SK-N-SH (cell line): Measurements from ENCODE around the gene PSMD2. TPM values are rescaled to one million over a fixed set of nuclear protein-coding genes. Genes with fewer than 3 reads are reported as not detected.

ENCODE experiments used
- CTCF ChIA-PET: fragments of 300-600, 350-600 bp; formaldehyde crosslinking; extraction: SDS; loops from one replicate; lab custom pipeline; 2021; lab: Yijun Ruan, JAX
- POLR2A ChIA-PET: fragments of 350-600 bp; sonication (Branson Sonifier 250); formaldehyde crosslinking; extraction: SDS; loops from one replicate; lab custom pipeline; 2020; ENCODE audit warnings: antibody characterized with exemption, inconsistent platforms; lab: Yijun Ruan, JAX
- DNase-seq: peaks from one replicate; pipeline ENCODE4 v3.0.0; 2012
- H2AFZ ChIP-seq: fragments of 200-600 bp; sonication (generic); 2 replicates; pipeline ENCODE4 v1.8.1; 2016; ENCODE audit warnings: antibody characterized with exemption, mild to moderate bottlenecking, low read depth
- H3F3A ChIP-seq: fragments of 200-600 bp; sonication (generic); replicated peaks from 2 replicates; pipeline ENCODE3; 2016; ENCODE audit warnings: antibody characterized with exemption, mild to moderate bottlenecking; ENCODE audit not compliant: insufficient read depth
- H3K27ac ChIP-seq, 2 experiments: fragments of 200-500 bp in 1 of 2; fragments of 200-600 bp in 1 of 2; sonication (Bioruptor generic) in 1 of 2; sonication (generic), shearing (Covaris generic) in 1 of 2; 2 replicates each; pipeline versions ENCODE4 v1.5.1 to v1.6.1; 2014 to 2016; ENCODE audit warnings: low read depth in 2 of 2, inconsistent platforms in 1 of 2, low read length in 1 of 2, mild to moderate bottlenecking in 1 of 2, mixed read lengths in 1 of 2
- H3K27me3 ChIP-seq: fragments of 200-600 bp; sonication (generic), shearing (Covaris generic); 2 replicates; pipeline ENCODE4 v1.6.1; 2016; ENCODE audit warnings: mixed run types; ENCODE audit not compliant: insufficient read depth
- H3K36me3 ChIP-seq, 2 experiments: fragments of 200-500 bp in 1 of 2; fragments of 200-600 bp in 1 of 2; sonication (Bioruptor generic) in 1 of 2; sonication (generic) in 1 of 2; replicated peaks in 1 of 2; 2 replicates each; pipeline versions ENCODE3 to v1.5.1; 2014 to 2016; ENCODE audit warnings: low read length in 1 of 2, mild to moderate bottlenecking in 1 of 2; ENCODE audit not compliant: insufficient read depth in 2 of 2, control insufficient read depth in 1 of 2
- H3K4me1 ChIP-seq, 2 experiments: fragments of 200-500 bp in 1 of 2; fragments of 200-600 bp in 1 of 2; sonication (Bioruptor generic) in 1 of 2; sonication (generic), shearing (Covaris generic) in 1 of 2; 2 replicates each; pipeline versions ENCODE4 v1.5.1 to v1.6.1; 2014 to 2016; ENCODE audit warnings: low read depth in 1 of 2, low read length in 1 of 2, mixed run types in 1 of 2; ENCODE audit not compliant: insufficient read depth in 2 of 2, control insufficient read depth in 1 of 2
- H3K4me2 ChIP-seq: fragments of 200-600 bp; sonication (generic), shearing (Covaris generic); 2 replicates; pipeline ENCODE4 v1.6.1; 2017; ENCODE audit warnings: mixed run types
- H3K4me3 ChIP-seq, 2 experiments: fragments of 200-500 bp in 1 of 2; fragments of 200-600 bp in 1 of 2; sonication (Bioruptor generic) in 1 of 2; sonication (generic), shearing (Covaris generic) in 1 of 2; 2 replicates each; pipeline versions ENCODE4 v1.5.1 to v1.8.1; 2014 to 2016; ENCODE audit warnings: low read depth in 2 of 2, inconsistent platforms in 1 of 2, low read length in 1 of 2, mild to moderate bottlenecking in 1 of 2, mixed read lengths in 1 of 2, moderate library complexity in 1 of 2
- H3K79me2 ChIP-seq: fragments of 200-600 bp; sonication (generic); 2 replicates; pipeline ENCODE4 v1.8.1; 2017; ENCODE audit warnings: mild to moderate bottlenecking; ENCODE audit not compliant: insufficient read depth
- H3K9ac ChIP-seq: fragments of 200-600 bp; sonication (generic); 2 replicates; pipeline ENCODE4 v1.6.1; 2017; ENCODE audit warnings: mixed run types
- H3K9me2 ChIP-seq: fragments of 200-600 bp; sonication (generic); 2 replicates; pipeline ENCODE4 v1.6.1; 2017; ENCODE audit warnings: mixed run types
- H3K9me3 ChIP-seq: fragments of 200-600 bp; sonication (generic); 2 replicates; pipeline ENCODE4 v1.6.1; 2017; ENCODE audit warnings: mixed run types, mild to moderate bottlenecking, moderate library complexity
- H4K20me1 ChIP-seq: fragments of 200-600 bp; sonication (generic); 2 replicates; pipeline ENCODE4 v1.6.1; 2017; ENCODE audit warnings: mild to moderate bottlenecking, mixed run types; ENCODE audit not compliant: insufficient read depth
- CTCF ChIP-seq: fragments of 200-600 bp; sonication (generic); IDR thresholded peaks from 2 replicates; pipeline ENCODE4 v1.6.1; 2017; ENCODE audit warnings: antibody characterized with exemption, mild to moderate bottlenecking, moderate library complexity
- EP300 ChIP-seq, 2 experiments: IDR thresholded peaks; 2 replicates each; pipeline versions ENCODE4 v1.4.0 to v1.6.1; 2012; ENCODE audit warnings: borderline replicate concordance in 1 of 2, low read depth in 1 of 2, low read length in 1 of 2
- FOSL2 ChIP-seq: IDR thresholded peaks from 2 replicates; pipeline ENCODE4 v1.4.0; 2012; ENCODE audit warnings: low read depth, mild to moderate bottlenecking, moderate library complexity, borderline replicate concordance
- GATA2 ChIP-seq: sonication (generic); formaldehyde crosslinking; IDR thresholded peaks from 2 replicates; pipeline ENCODE4 v1.5.0; 2020; ENCODE audit warnings: mild to moderate bottlenecking, missing genetic modification reagents
- IRF3 ChIP-seq: fragments of 150-350 bp; IDR thresholded peaks from 2 replicates; pipeline ENCODE4 v1.6.1; 2016; ENCODE audit warnings: mild to moderate bottlenecking, low read depth, low read length
- JUND ChIP-seq: IDR thresholded peaks from 2 replicates; pipeline ENCODE4 v1.4.0; 2012
- MEF2A ChIP-seq: IDR thresholded peaks from 2 replicates; pipeline ENCODE4 v1.4.0; 2012; ENCODE audit warnings: low read depth, borderline replicate concordance
- MXI1 ChIP-seq: IDR thresholded peaks from 2 replicates; pipeline ENCODE4 v1.6.1; 2012; ENCODE audit warnings: mild to moderate bottlenecking, low read depth, low read length, improper control_type of control experiment
- NFIC ChIP-seq: IDR thresholded peaks from 2 replicates; pipeline ENCODE4 v1.4.0; 2012; ENCODE audit warnings: borderline replicate concordance
- PBX3 ChIP-seq: IDR thresholded peaks from 2 replicates; pipeline ENCODE4; 2012
- RXRA ChIP-seq: IDR thresholded peaks from 2 replicates; pipeline ENCODE4 v1.4.0; 2012; ENCODE audit warnings: low read depth, mild to moderate bottlenecking, borderline replicate concordance
- SIN3A ChIP-seq: IDR thresholded peaks from 2 replicates; pipeline ENCODE4 v1.6.1; 2012; ENCODE audit warnings: low read depth, mild to moderate bottlenecking, low read length, moderate library complexity, borderline replicate concordance
- SMC3 ChIP-seq: IDR thresholded peaks from 2 replicates; pipeline ENCODE4 v1.6.1; 2012; ENCODE audit warnings: low read depth, low read length, improper control_type of control experiment
- TCF12 ChIP-seq: IDR thresholded peaks from 2 replicates; pipeline ENCODE4 v1.4.0; 2012
- TEAD4 ChIP-seq: IDR thresholded peaks from 2 replicates; pipeline ENCODE4 v1.4.0; 2012; ENCODE audit warnings: mild to moderate bottlenecking, borderline replicate concordance; ENCODE audit not compliant: insufficient read depth
- USF1 ChIP-seq: IDR thresholded peaks from 2 replicates; pipeline ENCODE4 v1.4.0; 2012; ENCODE audit warnings: low read depth, borderline replicate concordance
- ZBTB33 ChIP-seq: IDR thresholded peaks from 2 replicates; pipeline ENCODE4 v1.4.0; 2012; ENCODE audit warnings: low read depth, borderline replicate concordance
- WGBS: methylation state at CpG from one replicate; pipeline ENCODE4 v1.1.6; 2017; ENCODE audit warnings: low lambda C conversion rate; 5-methylcytosine and 5-hydroxymethylcytosine counted together
- polyA plus RNA-seq, 3 experiments: library from polyadenylated mRNA; depleted of rRNA; stranded (reverse); fragments of >200 nt; gene quantifications; 2 replicates each; pipeline ENCODE4 v1.2.3, GENCODE V29; 2012
- TF ChIP-seq, protein P1 (sequence below): IDR thresholded peaks from 2 replicates; pipeline ENCODE4 v1.6.1; 2012; ENCODE audit warnings: mild to moderate bottlenecking, low read depth, low read length, moderate library complexity
- TF ChIP-seq, protein P2 (sequence below): fragments of 150-350 bp; IDR thresholded peaks from 2 replicates; pipeline ENCODE4 v1.6.1; 2017; ENCODE audit warnings: antibody characterized with exemption, low read length, low read depth, borderline replicate concordance

The PSMD2 gene
- polyA plus RNA-seq, 1 of the 3 experiments (the other 2 are of a cell fraction): 328 TPM

GRCh38 chr3:184357248-184358123, 58.4 kb downstream of the PSMD2 start:
- H3K9me3 ChIP-seq: no peaks in the 10 kb centered on the region
- H4K20me1 ChIP-seq: no peaks in the 10 kb centered on the region
- peaks cover 0 to 31% of the 10 kb centered on the region in 2 experiments for H3K36me3 ChIP-seq
- H3F3A ChIP-seq: peaks cover 7% of the 10 kb centered on the region
- no peak overlapping the region for H3K4me3 ChIP-seq
- no peak overlapping the region for H3K27ac ChIP-seq
- no peak overlapping the region for H3K9ac ChIP-seq
- no peak for DNase-seq
- peaks cover 4 to 15% of the 10 kb centered on the region in 2 experiments; a peak in 2 of 4 replicates for H3K4me1 ChIP-seq
- H3K79me2 ChIP-seq: peaks cover 16% of the 10 kb centered on the region; the same call in 1 of the 2 replicates
- no peak overlapping the region for H2AFZ ChIP-seq
- no peaks in the 10 kb centered on the region for H3K27me3 ChIP-seq
- no peaks in the 10 kb centered on the region for H3K9me2 ChIP-seq
- ChIA-PET CTCF (interaction anchor here (5.3 kb wide), 1 partner anchor 18 kb away, joined by 63 read pairs; the partner anchor contains the start of gene FAM131A), POLR2A (interaction anchor here (0.6 kb wide), 1 partner anchor 11 kb away, joined by 3 read pairs; no protein-coding TSS in a partner anchor)
- no peak overlapping the region for H3K4me2 ChIP-seq
- WGBS: 96% methylated on average over 8 of the region's 24 CpGs
- TF ChIP-seq NFIC: no peak
- TF ChIP-seq TCF12: no peak
- TF ChIP-seq, protein P1, sequence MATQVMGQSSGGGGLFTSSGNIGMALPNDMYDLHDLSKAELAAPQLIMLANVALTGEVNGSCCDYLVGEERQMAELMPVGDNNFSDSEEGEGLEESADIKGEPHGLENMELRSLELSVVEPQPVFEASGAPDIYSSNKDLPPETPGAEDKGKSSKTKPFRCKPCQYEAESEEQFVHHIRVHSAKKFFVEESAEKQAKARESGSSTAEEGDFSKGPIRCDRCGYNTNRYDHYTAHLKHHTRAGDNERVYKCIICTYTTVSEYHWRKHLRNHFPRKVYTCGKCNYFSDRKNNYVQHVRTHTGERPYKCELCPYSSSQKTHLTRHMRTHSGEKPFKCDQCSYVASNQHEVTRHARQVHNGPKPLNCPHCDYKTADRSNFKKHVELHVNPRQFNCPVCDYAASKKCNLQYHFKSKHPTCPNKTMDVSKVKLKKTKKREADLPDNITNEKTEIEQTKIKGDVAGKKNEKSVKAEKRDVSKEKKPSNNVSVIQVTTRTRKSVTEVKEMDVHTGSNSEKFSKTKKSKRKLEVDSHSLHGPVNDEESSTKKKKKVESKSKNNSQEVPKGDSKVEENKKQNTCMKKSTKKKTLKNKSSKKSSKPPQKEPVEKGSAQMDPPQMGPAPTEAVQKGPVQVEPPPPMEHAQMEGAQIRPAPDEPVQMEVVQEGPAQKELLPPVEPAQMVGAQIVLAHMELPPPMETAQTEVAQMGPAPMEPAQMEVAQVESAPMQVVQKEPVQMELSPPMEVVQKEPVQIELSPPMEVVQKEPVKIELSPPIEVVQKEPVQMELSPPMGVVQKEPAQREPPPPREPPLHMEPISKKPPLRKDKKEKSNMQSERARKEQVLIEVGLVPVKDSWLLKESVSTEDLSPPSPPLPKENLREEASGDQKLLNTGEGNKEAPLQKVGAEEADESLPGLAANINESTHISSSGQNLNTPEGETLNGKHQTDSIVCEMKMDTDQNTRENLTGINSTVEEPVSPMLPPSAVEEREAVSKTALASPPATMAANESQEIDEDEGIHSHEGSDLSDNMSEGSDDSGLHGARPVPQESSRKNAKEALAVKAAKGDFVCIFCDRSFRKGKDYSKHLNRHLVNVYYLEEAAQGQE: no peak
- TF ChIP-seq MEF2A: no peak
- TF ChIP-seq SIN3A: no peak
- no peak for TF ChIP-seq GATA2
- no peak for TF ChIP-seq MXI1
- no peak for TF ChIP-seq SMC3
- no peak for TF ChIP-seq JUND
- TF ChIP-seq FOSL2: no peak
- TF ChIP-seq RXRA: no peak
- no peak for TF ChIP-seq IRF3
- no peak for TF ChIP-seq USF1
- TF ChIP-seq PBX3: no peak
- TF ChIP-seq CTCF: no peak
- TF ChIP-seq, protein P2, sequence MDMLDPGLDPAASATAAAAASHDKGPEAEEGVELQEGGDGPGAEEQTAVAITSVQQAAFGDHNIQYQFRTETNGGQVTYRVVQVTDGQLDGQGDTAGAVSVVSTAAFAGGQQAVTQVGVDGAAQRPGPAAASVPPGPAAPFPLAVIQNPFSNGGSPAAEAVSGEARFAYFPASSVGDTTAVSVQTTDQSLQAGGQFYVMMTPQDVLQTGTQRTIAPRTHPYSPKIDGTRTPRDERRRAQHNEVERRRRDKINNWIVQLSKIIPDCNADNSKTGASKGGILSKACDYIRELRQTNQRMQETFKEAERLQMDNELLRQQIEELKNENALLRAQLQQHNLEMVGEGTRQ: no peak
- TF ChIP-seq TEAD4: no peak
- TF ChIP-seq ZBTB33: no peak
- no peak for TF ChIP-seq EP300 (IDR thresholded peaks at IDR 0.05; ENCODE audit: borderline replicate concordance in 1 of 2, low read depth in 1 of 2, low read length in 1 of 2)
